ENCODE data around the gene SND1. TPM values are rescaled to one million over a fixed set of nuclear protein-coding genes. Genes with fewer than 3 reads are reported as not detected.

SND1 gene
- total and polyA plus RNA-seq, 10 of the 15 experiments (the other 5 are each of a cell fraction or from before 2014, with no cell fraction given), result 52.4 to 270 (median 146) TPM

DNA sequence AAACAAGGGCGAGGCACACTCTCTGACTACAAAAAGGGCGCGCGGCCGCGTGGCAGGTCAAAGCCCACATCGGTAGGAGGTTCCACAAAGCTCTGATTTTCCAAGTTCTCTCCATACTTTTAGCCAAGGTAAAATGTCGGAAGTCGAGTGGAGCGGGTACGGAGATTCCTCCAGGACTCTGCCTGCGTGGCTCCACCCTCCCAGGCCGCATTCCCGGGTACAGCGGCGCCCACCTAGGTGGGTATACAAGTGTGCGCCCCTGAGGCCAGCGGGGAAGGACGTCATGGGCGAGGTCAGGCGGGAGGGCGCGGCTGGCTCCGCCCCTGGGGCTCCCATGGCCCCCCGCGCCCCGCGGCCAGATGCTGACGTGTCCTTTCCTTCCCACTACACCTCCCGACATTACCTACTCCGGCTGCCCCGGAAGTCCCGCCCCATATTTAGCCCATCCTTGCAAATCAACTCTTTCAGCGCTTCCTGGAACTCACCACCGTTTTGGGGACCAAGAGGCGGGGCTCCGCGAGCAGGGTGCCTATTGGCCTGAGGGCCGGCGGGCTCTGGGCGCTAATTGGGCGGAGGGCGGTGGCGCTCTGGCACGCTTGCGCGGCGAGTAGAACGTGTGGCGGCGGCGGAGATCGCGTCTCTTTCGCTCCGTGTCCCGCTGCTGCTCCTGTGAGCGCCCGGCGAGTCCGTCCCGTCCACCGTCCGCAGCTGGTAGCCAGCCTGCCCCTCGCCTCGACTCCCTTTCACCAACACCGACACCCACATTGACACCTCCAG lies at the start of gene SND1 (continued):
- TF ChIP-seq, protein P1, sequence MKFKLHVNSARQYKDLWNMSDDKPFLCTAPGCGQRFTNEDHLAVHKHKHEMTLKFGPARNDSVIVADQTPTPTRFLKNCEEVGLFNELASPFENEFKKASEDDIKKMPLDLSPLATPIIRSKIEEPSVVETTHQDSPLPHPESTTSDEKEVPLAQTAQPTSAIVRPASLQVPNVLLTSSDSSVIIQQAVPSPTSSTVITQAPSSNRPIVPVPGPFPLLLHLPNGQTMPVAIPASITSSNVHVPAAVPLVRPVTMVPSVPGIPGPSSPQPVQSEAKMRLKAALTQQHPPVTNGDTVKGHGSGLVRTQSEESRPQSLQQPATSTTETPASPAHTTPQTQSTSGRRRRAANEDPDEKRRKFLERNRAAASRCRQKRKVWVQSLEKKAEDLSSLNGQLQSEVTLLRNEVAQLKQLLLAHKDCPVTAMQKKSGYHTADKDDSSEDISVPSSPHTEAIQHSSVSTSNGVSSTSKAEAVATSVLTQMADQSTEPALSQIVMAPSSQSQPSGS (IDR thresholded peaks at IDR 0.05; ENCODE audit: low read length), result no peak
- TF ChIP-seq CREM (IDR thresholded peaks at IDR 0.05; ENCODE audit: low read depth), result peak; percentile 78
- TF ChIP-seq, protein P2, sequence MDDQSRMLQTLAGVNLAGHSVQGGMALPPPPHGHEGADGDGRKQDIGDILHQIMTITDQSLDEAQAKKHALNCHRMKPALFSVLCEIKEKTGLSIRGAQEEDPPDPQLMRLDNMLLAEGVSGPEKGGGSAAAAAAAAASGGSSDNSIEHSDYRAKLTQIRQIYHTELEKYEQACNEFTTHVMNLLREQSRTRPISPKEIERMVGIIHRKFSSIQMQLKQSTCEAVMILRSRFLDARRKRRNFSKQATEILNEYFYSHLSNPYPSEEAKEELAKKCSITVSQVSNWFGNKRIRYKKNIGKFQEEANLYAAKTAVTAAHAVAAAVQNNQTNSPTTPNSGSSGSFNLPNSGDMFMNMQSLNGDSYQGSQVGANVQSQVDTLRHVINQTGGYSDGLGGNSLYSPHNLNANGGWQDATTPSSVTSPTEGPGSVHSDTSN (IDR thresholded peaks at IDR 0.05; ENCODE audit: insufficient replicate concordance, low read depth, low read length), result peak; percentile 44
- peak; percentile 66; the same call in 1 of the 2 replicates for TF ChIP-seq GATAD2B (conservative IDR thresholded peaks at IDR 0.05; ENCODE audit: low read depth)
- TF ChIP-seq CTCF (IDR thresholded peaks at IDR 0.05 in 2 of 3, conservative IDR thresholded peaks at IDR 0.05 in 1 of 3; ENCODE audit: control insufficient read depth in 2 of 3, extremely low read depth in 1 of 3, insufficient read depth in 1 of 3, low read depth in 3 of 3, low read length in 3 of 3), result no peak
- TF ChIP-seq NFYA (IDR thresholded peaks at IDR 0.05; ENCODE audit: borderline replicate concordance, low read depth, low read length), result peak; percentile 35
- TF ChIP-seq, protein P3, sequence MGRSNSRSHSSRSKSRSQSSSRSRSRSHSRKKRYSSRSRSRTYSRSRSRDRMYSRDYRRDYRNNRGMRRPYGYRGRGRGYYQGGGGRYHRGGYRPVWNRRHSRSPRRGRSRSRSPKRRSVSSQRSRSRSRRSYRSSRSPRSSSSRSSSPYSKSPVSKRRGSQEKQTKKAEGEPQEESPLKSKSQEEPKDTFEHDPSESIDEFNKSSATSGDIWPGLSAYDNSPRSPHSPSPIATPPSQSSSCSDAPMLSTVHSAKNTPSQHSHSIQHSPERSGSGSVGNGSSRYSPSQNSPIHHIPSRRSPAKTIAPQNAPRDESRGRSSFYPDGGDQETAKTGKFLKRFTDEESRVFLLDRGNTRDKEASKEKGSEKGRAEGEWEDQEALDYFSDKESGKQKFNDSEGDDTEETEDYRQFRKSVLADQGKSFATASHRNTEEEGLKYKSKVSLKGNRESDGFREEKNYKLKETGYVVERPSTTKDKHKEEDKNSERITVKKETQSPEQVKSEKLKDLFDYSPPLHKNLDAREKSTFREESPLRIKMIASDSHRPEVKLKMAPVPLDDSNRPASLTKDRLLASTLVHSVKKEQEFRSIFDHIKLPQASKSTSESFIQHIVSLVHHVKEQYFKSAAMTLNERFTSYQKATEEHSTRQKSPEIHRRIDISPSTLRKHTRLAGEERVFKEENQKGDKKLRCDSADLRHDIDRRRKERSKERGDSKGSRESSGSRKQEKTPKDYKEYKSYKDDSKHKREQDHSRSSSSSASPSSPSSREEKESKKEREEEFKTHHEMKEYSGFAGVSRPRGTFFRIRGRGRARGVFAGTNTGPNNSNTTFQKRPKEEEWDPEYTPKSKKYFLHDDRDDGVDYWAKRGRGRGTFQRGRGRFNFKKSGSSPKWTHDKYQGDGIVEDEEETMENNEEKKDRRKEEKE (IDR thresholded peaks at IDR 0.05), result no peak
- TF ChIP-seq EP300 (IDR thresholded peaks at IDR 0.05; ENCODE audit: borderline replicate concordance in 1 of 2, control insufficient read depth in 1 of 2, low read depth in 2 of 2, low read length in 2 of 2), result 0 out of 4 replicates have a peak, but pooled peaks of 1 of the 2 experiments have one; percentile 29
- TF ChIP-seq CHD1 (IDR thresholded peaks at IDR 0.05; ENCODE audit: low read depth, low read length), result 0 out of 2 replicates have a peak, but pooled peaks have one; percentile 30
- TF ChIP-seq HDAC6 (IDR thresholded peaks at IDR 0.05; ENCODE audit: unreplicated experiment), result no peak
- no peak for TF ChIP-seq ESRRA (IDR thresholded peaks at IDR 0.05; ENCODE audit: low read length)
- no peak; the same call in none of the 2 replicates for TF ChIP-seq STAT1 (conservative IDR thresholded peaks at IDR 0.05)
- TF ChIP-seq RB1 (IDR thresholded peaks at IDR 0.05; ENCODE audit: borderline replicate concordance), result peak; percentile 63; the same call in 1 of the 2 replicates
- peak; percentile 63; the same call in 1 of the 2 replicates for TF ChIP-seq ZNF207 (IDR thresholded peaks at IDR 0.05; ENCODE audit: borderline replicate concordance)
- TF ChIP-seq SIX5 (IDR thresholded peaks at IDR 0.05; ENCODE audit: low read depth, low read length, severe bottlenecking), result peak; percentile 48
- peak; percentile 70 for TF ChIP-seq NRF1 (conservative IDR thresholded peaks at IDR 0.05; ENCODE audit: low read depth, low read length)
- 0 out of 2 replicates have a peak, but pooled peaks have one; percentile 19 for TF ChIP-seq JUND (IDR thresholded peaks at IDR 0.05; ENCODE audit: low read depth, low read length)
- TF ChIP-seq POLR2A (IDR thresholded peaks at IDR 0.05; ENCODE audit: low read depth, low read length), result peak; percentile 99
- no peak for TF ChIP-seq ZNF217 (IDR thresholded peaks at IDR 0.05)
- TF ChIP-seq BACH1 (IDR thresholded peaks at IDR 0.05; ENCODE audit: borderline replicate concordance), result peak; percentile 75
- TF ChIP-seq SMC3 (IDR thresholded peaks at IDR 0.05; ENCODE audit: borderline replicate concordance, low read length), result no peak
- peak; percentile 81 for TF ChIP-seq TAF1 (IDR thresholded peaks at IDR 0.05; ENCODE audit: borderline replicate concordance, low read depth, low read length)
- TF ChIP-seq CHD4 (IDR thresholded peaks at IDR 0.05), result no peak

Measured in GM12878 (cell line).